ENCODE measurements around the gene ENGASE. TPM values are rescaled to one million over a fixed set of nuclear protein-coding genes. Genes with fewer than 3 reads are reported as not detected.

The ENGASE gene, protein sequence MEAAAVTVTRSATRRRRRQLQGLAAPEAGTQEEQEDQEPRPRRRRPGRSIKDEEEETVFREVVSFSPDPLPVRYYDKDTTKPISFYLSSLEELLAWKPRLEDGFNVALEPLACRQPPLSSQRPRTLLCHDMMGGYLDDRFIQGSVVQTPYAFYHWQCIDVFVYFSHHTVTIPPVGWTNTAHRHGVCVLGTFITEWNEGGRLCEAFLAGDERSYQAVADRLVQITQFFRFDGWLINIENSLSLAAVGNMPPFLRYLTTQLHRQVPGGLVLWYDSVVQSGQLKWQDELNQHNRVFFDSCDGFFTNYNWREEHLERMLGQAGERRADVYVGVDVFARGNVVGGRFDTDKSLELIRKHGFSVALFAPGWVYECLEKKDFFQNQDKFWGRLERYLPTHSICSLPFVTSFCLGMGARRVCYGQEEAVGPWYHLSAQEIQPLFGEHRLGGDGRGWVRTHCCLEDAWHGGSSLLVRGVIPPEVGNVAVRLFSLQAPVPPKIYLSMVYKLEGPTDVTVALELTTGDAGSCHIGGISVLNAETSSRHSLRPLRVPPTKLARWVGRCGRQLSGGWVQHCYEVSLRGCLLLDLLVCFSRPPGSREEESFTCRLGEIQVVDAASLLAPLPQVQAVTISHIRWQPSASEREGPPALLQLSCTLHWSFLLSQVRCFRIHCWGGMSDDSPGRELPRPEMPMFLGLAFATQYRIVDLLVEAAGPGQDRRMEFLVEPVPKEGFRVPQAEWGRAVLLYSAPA
- total RNA-seq (10 to 100 TPM; 13.9 to 42.1 (median 20.2) TPM), polyA plus RNA-seq (10 to 100 TPM; 34.3 to 86.5 TPM)

DNA sequence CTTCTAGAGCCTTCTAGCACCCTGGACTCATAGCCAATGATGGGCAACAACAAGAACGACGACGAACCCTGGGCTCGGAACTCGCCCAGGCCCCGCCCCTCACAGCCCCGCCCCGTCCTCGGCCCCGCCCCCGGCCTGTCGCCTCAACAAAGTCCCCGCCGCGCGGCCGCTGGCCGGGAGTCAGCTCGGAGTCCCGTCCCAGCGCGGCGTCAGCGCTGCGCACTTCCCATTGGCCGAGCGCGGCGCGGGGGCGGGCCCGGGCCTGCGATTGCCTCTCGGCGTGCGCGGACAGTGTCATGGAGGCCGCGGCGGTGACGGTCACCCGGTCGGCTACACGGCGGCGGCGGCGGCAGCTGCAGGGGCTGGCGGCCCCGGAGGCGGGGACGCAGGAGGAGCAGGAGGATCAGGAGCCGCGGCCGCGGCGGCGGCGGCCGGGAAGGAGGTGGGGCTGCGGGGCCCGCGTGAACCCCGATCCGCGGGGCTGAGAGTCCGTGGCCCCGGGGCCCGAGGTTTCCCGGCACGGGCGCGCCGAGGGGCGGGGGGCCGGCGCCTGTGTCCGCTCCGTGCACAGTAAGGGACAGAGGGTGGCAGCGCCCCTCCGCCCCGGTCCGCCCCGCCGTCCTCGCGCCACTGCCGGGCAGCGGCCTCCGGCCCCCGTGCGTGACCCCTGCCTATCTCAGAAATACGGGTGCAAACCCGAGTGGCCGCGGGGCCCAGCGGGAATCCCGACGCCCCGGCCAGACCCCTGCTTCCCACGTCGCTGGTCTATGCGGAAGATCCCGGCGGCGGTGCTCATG lies at the start of gene ENGASE:
ENGASE (plus strand) TSS at position 176 of the 797 bp plus-strand sequence; CDS start at position 297, 121 bp downstream.
- ATAC-seq = peak; percentile 98 to 99 (median 99)
- FAIRE-seq = no peak
- H3K4me3 ChIP-seq = peak within 1 kb of the TSS; percentile 72 to 96 (median 86)
- peaks cover 0 to 12% (median 8%) of the 10 kb centered on the region in 3 donors for H3K36me3 ChIP-seq
- 0% methylated on average over 54 to 106 of the region's 106 CpGs for WGBS, 2 donors
- intact Hi-C loops (cut with DNase I) = no loop called here
- DNase-seq = peak; percentile 93 to 99 (median 96)
- H3K27ac ChIP-seq = peak within 1 kb of the TSS in 3 of 4 donors; percentile 48 to 73 (median 62)
- TF ChIP-seq, protein P1, sequence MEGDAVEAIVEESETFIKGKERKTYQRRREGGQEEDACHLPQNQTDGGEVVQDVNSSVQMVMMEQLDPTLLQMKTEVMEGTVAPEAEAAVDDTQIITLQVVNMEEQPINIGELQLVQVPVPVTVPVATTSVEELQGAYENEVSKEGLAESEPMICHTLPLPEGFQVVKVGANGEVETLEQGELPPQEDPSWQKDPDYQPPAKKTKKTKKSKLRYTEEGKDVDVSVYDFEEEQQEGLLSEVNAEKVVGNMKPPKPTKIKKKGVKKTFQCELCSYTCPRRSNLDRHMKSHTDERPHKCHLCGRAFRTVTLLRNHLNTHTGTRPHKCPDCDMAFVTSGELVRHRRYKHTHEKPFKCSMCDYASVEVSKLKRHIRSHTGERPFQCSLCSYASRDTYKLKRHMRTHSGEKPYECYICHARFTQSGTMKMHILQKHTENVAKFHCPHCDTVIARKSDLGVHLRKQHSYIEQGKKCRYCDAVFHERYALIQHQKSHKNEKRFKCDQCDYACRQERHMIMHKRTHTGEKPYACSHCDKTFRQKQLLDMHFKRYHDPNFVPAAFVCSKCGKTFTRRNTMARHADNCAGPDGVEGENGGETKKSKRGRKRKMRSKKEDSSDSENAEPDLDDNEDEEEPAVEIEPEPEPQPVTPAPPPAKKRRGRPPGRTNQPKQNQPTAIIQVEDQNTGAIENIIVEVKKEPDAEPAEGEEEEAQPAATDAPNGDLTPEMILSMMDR (IDR thresholded peaks at IDR 0.05) = no peak
- H3K27me3 ChIP-seq = no peaks in the 10 kb centered on the region
- H3K9me3 ChIP-seq = no peaks in the 10 kb centered on the region
- no peaks in the 10 kb centered on the region for H3K4me1 ChIP-seq

DNA sequence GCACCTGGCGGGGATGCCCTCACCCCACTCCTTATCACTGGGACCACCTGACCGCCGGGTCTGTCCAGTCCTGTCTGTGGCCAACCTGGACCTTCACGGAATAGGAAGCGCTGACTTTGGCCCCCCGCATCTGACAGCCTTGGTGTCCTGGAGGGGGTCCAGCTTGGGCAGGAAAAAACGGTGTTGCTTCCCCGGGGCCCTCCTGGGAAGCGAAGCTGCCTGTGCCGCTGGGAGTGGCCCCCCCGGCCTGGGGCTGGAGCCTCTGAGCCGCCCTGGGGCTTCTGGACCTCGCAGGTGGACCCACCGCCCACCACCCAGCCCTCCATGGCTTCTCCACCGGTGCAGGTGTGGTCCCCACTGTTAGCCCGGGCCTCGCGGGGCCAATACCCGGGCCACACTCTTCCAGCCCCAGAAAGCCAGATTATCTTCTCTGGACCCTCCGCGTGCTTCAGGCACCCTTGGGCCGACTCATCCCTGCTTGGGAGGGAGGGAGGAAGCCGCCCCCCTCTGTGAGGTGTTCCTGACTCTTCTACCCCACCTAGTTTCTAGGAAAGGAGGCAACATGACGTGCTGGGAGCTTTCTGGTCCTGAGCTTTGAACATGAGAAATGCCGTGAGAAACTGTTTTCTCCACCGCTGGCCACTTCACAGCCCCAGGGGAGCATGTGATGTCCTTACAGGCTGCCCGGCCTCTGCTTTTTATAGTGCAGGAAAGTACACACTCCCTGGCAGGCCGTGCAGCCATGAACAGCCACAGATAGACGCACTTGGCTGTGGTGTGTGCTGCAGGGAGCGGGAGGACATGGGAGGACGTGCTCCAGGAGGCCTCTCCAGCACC lies 49.5 kb upstream of the ENGASE start:
- no peaks in the 10 kb centered on the region for H3K27me3 ChIP-seq
- H3K4me3 ChIP-seq = peak overlapping the region in 3 of 4 donors; percentile 27 to 64 (median 51)
- H3K9me3 ChIP-seq = no peaks in the 10 kb centered on the region
- intact Hi-C loops (cut with DNase I) = no loop called here
- no peak overlapping the region for H3K27ac ChIP-seq
- peak in 1 of 6 donors; percentile 54 for DNase-seq
- ATAC-seq = no peak
- H3K36me3 ChIP-seq = no peaks in the 10 kb centered on the region
- peaks cover 9 to 28% (median 12%) of the 10 kb centered on the region in 3 donors for H3K4me1 ChIP-seq
- WGBS, 2 donors = 61 to 64% methylated on average over 31 of the region's 31 CpGs
- FAIRE-seq = no peak
- TF ChIP-seq, protein P1 (IDR thresholded peaks at IDR 0.05) = no peak

DNA sequence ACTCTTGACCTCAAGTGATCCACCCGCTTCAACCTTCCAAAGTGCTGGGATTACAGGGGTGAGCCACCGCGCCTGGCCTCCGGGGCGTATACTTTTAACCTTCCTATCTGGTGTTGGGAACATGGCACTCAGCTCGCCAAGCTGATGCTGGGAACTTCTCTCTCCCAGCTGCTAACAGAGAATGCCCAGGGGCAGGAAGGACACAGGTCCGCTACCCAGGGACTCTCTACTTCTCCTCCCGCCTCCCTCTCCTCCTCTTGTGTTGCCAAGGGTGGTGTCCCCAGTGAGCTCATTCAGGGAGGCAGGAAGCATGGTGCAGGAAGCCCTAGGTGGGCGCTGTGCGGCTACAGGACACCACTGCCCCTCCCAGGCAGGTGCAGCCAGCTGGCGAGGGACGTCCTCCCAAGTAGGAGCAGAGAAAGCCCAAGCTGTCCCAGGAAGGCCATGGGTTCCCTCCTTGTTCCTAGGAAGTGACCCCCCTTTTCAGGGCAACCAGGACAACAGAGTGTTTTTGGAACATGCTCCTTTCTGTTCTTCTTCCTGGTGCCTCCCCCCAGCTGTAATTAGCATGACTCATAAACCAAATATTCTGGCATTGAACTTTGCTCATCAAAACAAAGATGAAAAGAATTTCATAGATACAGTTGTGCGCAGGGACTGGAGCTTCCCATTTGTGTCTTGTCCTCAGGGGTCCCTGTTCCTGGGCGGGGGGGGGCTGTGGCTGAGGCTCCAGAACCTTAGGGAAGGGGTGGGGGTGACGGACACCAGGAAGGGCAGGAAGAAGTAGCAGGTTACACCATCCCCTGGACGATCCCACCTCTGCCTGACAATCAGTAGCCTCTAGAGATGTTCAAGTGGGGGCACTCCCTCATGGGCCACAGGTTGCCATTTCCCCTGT lies 48.0 kb upstream of the ENGASE start:
- no peak overlapping the region for H3K4me3 ChIP-seq
- intact Hi-C loops (cut with DNase I) = no loop called here
- ATAC-seq = peak in 3 of 4 donors; percentile 29 to 36 (median 33)

More for the DNA sequence above, 48.0 kb upstream of the ENGASE start:
- WGBS, 2 donors = 65 to 73% methylated on average over 16 of the region's 16 CpGs
- Histone ChIP-seq H3K27me3 (no peaks in the 10 kb centered on the region), H3K9me3 (no peaks in the 10 kb centered on the region), H3K36me3 (no peaks in the 10 kb centered on the region), H3K4me1 (peaks cover 9 to 16% (median 10%) of the 10 kb centered on the region in 3 donors), H3K27ac (peak overlapping the region in 2 of 4 donors; percentile 14 to 22)
- FAIRE-seq (no peak), DNase-seq (peak in 2 of 6 donors; percentile 5 to 57)
- TF ChIP-seq, protein P1 (IDR thresholded peaks at IDR 0.05) = no peak
